GM12892 (cell line): ENCODE measurements around the gene NSRP1.

Experiments
- POLR2A ChIP-seq: IDR thresholded peaks from 2 replicates; pipeline ENCODE4 v1.6.1; 2011; ENCODE audit warnings: low read depth, low read length, control low read depth
- POLR2AphosphoS5 ChIP-seq: IDR thresholded peaks from 2 replicates; pipeline ENCODE4 v1.6.1; 2011; ENCODE audit warnings: low read depth, low read length, control low read depth
- TAF1 ChIP-seq: IDR thresholded peaks from 2 replicates; pipeline ENCODE4 v1.6.1; 2011; ENCODE audit warnings: low read depth, mild to moderate bottlenecking, control low read depth, low read length, borderline replicate concordance

GRCh38 chr17:30212750-30213149 lies 96.1 kb downstream of the NSRP1 start:
- TF ChIP-seq POLR2A, result peak; percentile 52; the same call in 1 of the 2 replicates
- peak; percentile 60 for TF ChIP-seq POLR2AphosphoS5
- TF ChIP-seq TAF1, result no peak
